GM13976 (cell line): ENCODE data around the gene CCDC198.

Experiments
- DNase-seq: peaks from one replicate; pipeline ENCODE4 v3.0.0; 2012; ENCODE audit warnings: low spot score
- in situ Hi-C: fragments of 300-500 bp; cut with MboI; formaldehyde crosslinking; loops from one replicate; pipeline ENCODE4 v1.12.0; 2022; ENCODE audit warnings: low sequenced_read_pairs, mixed read lengths, inconsistent platforms; ENCODE audit not compliant: unreplicated experiment
- TF ChIP-seq, protein P1 (sequence below): IDR thresholded peaks from 2 replicates; pipeline ENCODE4 v1.5.1; 2012; ENCODE audit warnings: borderline replicate concordance, mild to moderate bottlenecking; ENCODE audit not compliant: insufficient read depth; ENCODE audit errors: extremely low read depth, missing control alignments, control extremely low read depth

CCDC198 gene

DNA sequence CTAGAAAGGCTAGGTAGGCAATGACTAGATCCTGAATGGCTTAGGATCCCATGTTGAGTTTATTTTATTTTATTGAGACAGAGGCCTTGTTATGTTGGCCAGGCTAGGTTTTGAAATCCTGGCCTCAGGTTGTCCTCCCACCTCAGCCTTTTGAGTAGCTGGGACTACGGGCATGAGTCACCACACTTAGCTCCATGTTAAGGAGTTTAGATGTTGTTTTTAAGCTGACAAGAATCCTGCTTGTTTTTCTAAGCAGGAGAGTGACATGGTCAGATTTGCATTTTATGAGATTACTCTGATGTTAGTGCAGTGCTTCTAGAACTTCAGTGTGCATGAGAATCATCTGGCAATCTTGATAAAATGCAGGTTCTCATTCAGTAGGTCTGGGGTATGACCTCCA is 14.5 kb downstream of the CCDC198 start:
- in situ Hi-C loops: loop anchor here (25.0 kb wide), 1 partner anchor 383 kb away; the partner anchor contains the start of gene SLC35F4
- DNase-seq: no peak
- TF ChIP-seq, protein P1, sequence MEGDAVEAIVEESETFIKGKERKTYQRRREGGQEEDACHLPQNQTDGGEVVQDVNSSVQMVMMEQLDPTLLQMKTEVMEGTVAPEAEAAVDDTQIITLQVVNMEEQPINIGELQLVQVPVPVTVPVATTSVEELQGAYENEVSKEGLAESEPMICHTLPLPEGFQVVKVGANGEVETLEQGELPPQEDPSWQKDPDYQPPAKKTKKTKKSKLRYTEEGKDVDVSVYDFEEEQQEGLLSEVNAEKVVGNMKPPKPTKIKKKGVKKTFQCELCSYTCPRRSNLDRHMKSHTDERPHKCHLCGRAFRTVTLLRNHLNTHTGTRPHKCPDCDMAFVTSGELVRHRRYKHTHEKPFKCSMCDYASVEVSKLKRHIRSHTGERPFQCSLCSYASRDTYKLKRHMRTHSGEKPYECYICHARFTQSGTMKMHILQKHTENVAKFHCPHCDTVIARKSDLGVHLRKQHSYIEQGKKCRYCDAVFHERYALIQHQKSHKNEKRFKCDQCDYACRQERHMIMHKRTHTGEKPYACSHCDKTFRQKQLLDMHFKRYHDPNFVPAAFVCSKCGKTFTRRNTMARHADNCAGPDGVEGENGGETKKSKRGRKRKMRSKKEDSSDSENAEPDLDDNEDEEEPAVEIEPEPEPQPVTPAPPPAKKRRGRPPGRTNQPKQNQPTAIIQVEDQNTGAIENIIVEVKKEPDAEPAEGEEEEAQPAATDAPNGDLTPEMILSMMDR: no peak

DNA sequence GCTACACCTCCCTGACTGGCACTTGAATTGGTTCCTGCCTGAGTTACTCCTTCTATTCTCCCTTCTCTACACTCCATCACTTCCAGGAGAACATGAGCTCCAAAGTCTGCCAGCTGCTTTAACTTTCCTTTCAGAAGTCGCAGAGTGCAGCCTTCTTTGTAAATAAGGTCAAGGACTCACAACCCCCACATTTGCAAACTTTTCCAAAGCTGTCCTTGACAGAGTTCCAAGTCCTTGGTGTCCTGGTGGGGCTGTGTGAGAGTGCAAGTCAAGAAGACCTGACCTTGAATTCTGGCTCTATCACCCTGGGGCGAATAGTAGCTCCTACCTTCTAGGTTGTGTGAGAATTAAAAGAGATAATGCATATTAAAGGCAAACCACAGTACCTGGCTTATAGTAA is 15.6 kb downstream of the CCDC198 start:
- in situ Hi-C loops: loop anchor here (25.0 kb wide), 1 partner anchor 384 kb away; the partner anchor contains the start of gene SLC35F4

DNA sequence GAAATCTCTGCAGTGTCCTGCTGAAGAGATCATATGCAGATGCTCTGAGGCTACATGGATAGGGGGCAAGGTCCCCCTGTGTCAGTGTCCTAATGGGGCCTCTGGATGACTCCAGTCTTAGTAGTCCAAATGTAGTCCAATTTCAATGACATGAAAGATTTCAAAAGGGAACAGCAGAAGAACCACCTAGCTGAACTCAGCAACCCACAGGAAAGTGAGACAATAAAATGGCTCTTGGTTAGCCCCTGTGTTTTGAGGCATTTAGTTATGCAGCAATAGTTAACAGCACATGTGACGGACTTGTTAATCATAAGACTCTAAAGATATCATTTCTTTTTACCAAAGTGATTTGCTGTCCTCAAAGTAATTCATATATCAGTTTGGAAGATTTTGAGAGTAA is 22.7 kb downstream of the CCDC198 start:
- no peak for DNase-seq
- TF ChIP-seq, protein P1: no peak
- in situ Hi-C loops: no loop called here

More for the DNA sequence above, 15.6 kb downstream of the CCDC198 start:
- TF ChIP-seq, protein P1: no peak
- DNase-seq: no peak

DNA sequence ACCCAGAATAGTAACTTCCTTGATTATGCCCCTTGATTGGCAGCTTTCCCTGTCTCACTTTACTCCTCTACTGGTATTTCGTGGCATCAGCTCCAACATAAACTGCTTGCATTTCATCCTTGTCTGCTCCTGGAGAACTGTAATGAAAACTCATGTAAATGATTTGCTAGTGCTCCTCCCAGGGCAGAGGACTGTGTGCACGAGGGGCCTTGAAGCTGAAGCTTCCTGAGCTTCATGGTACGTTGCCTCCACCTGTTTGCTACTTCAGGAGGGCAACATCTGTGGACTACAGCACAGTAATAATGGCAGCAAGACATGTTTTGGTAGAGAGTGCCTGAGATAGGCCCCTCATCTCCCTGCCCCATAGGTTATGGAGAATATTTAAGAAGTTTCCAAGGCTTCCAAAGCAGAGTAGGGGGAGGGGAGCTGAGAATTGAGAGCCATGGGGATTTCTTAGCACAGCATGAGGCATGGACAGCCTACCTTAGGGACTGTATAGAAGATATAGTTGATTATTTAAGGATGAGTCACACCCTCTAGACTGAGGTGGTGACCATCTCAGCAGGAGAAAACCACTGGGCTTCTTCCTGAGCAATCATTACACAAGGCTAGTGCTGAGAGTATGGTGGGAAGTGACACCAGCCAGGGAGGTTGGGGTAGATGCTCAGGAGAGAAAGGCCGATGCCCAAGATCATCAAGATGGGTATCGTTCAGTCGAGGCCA is 29.5 kb downstream of the CCDC198 start:
- TF ChIP-seq, protein P1: no peak
- no peak for DNase-seq
- in situ Hi-C loops: no loop called here

DNA sequence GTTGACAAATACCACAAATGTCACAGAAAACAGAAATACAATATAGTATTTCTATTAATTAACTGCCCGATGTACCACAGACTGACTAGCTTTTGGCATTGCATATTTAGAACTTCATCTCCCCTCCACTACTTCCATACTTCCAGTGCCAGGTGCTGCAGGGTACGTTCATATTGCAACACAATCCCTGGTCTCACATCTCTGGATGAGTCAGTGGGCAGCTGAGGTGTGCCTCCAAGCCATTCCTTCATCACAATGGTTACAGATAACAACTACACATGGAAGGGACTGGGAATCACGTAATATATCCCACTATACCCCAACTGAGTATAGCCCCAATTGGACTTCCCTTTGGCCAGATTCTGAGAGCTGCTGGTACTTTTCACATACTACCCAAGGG is 31.1 kb downstream of the CCDC198 start:
- TF ChIP-seq, protein P1: no peak
- DNase-seq: no peak
- in situ Hi-C loops: no loop called here

DNA sequence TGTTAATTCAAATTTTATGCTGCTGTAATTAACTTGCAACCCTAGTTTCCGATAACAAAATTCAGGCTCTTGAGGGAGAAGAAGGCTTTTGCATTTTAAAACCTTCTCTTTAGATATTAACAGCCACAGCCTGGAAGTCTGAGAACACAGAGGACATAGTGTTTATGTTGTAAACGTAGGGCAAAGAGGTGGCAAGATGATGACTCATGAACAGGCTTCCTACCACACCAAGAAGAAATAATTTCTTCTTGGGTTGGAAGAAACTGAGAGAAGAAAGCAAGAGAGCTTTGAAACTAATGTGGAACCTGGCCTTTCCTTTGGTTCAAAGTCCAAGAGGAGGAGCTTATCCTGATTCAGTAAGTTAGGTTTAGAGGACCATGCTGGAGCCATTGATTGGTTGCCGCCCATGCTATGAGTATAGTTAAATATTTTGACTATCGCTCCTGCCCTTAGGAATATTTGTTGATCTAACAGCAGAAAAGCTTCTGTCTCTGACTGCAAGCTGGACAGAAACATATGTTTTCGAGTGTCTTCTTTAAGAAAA is 31.8 kb downstream of the CCDC198 start:
- in situ Hi-C loops: no loop called here
- TF ChIP-seq, protein P1: no peak
- no peak for DNase-seq

DNA sequence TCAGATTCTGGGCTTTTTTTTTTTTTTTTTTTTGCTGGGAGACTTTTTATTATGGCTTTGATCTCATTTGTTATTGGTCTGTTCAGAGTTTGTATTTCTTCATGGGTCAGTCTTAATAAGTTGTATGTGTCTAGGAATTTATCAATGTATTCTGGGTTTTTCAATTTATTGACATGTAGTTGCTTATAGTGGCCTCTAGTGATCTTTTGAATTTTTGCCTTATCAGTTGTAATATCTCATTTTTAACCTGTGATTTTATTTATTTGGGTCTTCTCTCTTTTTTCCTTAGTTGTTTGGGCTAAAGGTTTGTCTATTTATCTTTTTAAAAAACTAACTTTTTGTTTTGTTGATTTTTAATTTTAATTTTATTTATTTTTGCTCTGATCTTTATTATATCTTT is 57.7 kb downstream of the CCDC198 start:
- in situ Hi-C loops: no loop called here
- no peak for DNase-seq
- TF ChIP-seq, protein P1: no peak
